Endothelial cell of umbilical vein (primary cell): ENCODE data around the gene ACP1. TPM values are rescaled to one million over a fixed set of nuclear protein-coding genes. Genes with fewer than 3 reads are reported as not detected.

ENCODE experiments used
- BruUV-seq: library from RNA; stranded (reverse); fragments of 400-500 nt; replicated peaks from 2 replicates; lab custom pipeline; 2021; lab: Mats Ljungman, UMichigan
- CTCF ChIA-PET: fragments of 300-600, 350-600 bp; sonication (Branson Sonifier 250); formaldehyde crosslinking; loops from one replicate; lab custom pipeline; 2021; ENCODE audit warnings: antibody characterized with exemption, inconsistent platforms; lab: Charles Lee
- POLR2A ChIA-PET: fragments of 300-600, 350-600 bp; sonication (Branson Sonifier 250); formaldehyde crosslinking; loops from one replicate; lab custom pipeline; 2021; ENCODE audit warnings: antibody characterized with exemption, inconsistent platforms; lab: Charles Lee
- DNase-seq: peaks from one replicate; pipeline ENCODE4 v3.0.0-alpha.2; 2011; ENCODE audit warnings: low read depth, low spot score
- FAIRE-seq: peaks from 2 replicates; lab custom pipeline; 2011; peaks lifted over from hg19 to GRCh38; lab: Jason Lieb, UNC
- H2AFZ ChIP-seq: 2 replicates; pipeline ENCODE4 v1.6.0; 2012; ENCODE audit warnings: low read depth, low read length, control low read depth, inconsistent platforms
- H3K27ac ChIP-seq: 2 replicates; pipeline ENCODE4 v1.5.1; 2011; ENCODE audit warnings: low read depth, mild to moderate bottlenecking, control low read depth, low read length, moderate library complexity; ENCODE audit not compliant: insufficient read depth
- H3K27me3 ChIP-seq, 2 experiments: 2 replicates each; pipeline versions ENCODE4 v1.6.0 to v1.6.1; 2011; ENCODE audit warnings: low read length in 2 of 2, mixed read lengths in 1 of 2; ENCODE audit not compliant: control insufficient read depth in 2 of 2, insufficient read depth in 2 of 2
- H3K36me3 ChIP-seq, 2 experiments: 2 replicates in 1 of 2; 3 replicates in 1 of 2; pipeline ENCODE4 v1.5.1; 2011; ENCODE audit warnings: low read length in 2 of 2, mild to moderate bottlenecking in 1 of 2, moderate library complexity in 1 of 2; ENCODE audit not compliant: control insufficient read depth in 2 of 2, insufficient read depth in 2 of 2; ENCODE audit errors: extremely low read depth in 1 of 2
- H3K4me1 ChIP-seq: 3 replicates; pipeline ENCODE4 v1.5.1; 2011; ENCODE audit warnings: mild to moderate bottlenecking, low read length; ENCODE audit not compliant: control insufficient read depth, insufficient read depth; ENCODE audit errors: extremely low read depth
- H3K4me2 ChIP-seq: 2 replicates; pipeline ENCODE4 v1.6.1; 2011; ENCODE audit warnings: low read length, control low read depth, mixed read lengths; ENCODE audit not compliant: insufficient read depth
- H3K4me3 ChIP-seq, 3 experiments: fragments of 200-600 bp in 1 of 3; sonication (generic), shearing (Covaris generic) in 1 of 3; replicated peaks in 1 of 3; 2 replicates each; pipeline ENCODE4 v1.5.1; 2011 to 2016; ENCODE audit warnings: control low read depth in 3 of 3, low read length in 3 of 3, mild to moderate bottlenecking in 2 of 3, inconsistent platforms in 1 of 3, low read depth in 1 of 3, moderate library complexity in 1 of 3; ENCODE audit not compliant: insufficient read depth in 1 of 3
- H3K79me2 ChIP-seq: 2 replicates; pipeline ENCODE4 v1.6.0; 2012; ENCODE audit warnings: low read length, inconsistent platforms; ENCODE audit not compliant: control insufficient read depth, insufficient read depth
- H3K9ac ChIP-seq: replicated peaks from 2 replicates; pipeline ENCODE3; 2011; ENCODE audit warnings: low read length, control low read depth; ENCODE audit not compliant: insufficient read depth; ENCODE audit errors: extremely low read depth
- H3K9me1 ChIP-seq: replicated peaks from 3 replicates; pipeline ENCODE4 v1.6.0; 2011; ENCODE audit warnings: mild to moderate bottlenecking, low read length; ENCODE audit not compliant: control insufficient read depth, insufficient read depth; ENCODE audit errors: extremely low read depth
- H3K9me3 ChIP-seq: replicated peaks from 2 replicates; pipeline ENCODE4 v1.5.1; 2012; ENCODE audit warnings: low read length, inconsistent platforms; ENCODE audit not compliant: control insufficient read depth, insufficient read depth
- H4K20me1 ChIP-seq: replicated peaks from 2 replicates; pipeline ENCODE3; 2011; ENCODE audit warnings: mild to moderate bottlenecking, low read length; ENCODE audit not compliant: control insufficient read depth, insufficient read depth; ENCODE audit errors: extremely low read depth
- CTCF ChIP-seq, 2 donors: IDR thresholded peaks; 1 replicate in 1 of 2; 2 replicates in 1 of 2; pipeline ENCODE4 v1.5.1; 2011; ENCODE audit warnings: low read length in 2 of 2, mild to moderate bottlenecking in 2 of 2, moderate library complexity in 2 of 2, control low read depth in 1 of 2, inconsistent platforms in 1 of 2, low read depth in 1 of 2; ENCODE audit not compliant: insufficient read depth in 1 of 2; ENCODE audit errors: extremely low read depth in 1 of 2
- EZH2 ChIP-seq: IDR thresholded peaks from 2 replicates; pipeline ENCODE4 v1.6.1; 2012; ENCODE audit warnings: borderline replicate concordance, low read depth, mild to moderate bottlenecking, moderate library complexity, low read length, inconsistent platforms; ENCODE audit not compliant: severe bottlenecking
- FOS ChIP-seq: IDR thresholded peaks from 2 replicates; pipeline ENCODE4 v1.6.1; 2011; ENCODE audit warnings: mild to moderate bottlenecking, low read length, moderate library complexity, borderline replicate concordance; ENCODE audit not compliant: insufficient read depth
- GATA2 ChIP-seq: IDR thresholded peaks from 2 replicates; pipeline ENCODE4 v1.7.0; 2011; ENCODE audit warnings: low read depth, mild to moderate bottlenecking, moderate library complexity, mixed read lengths, low read length; ENCODE audit not compliant: insufficient read length, insufficient read depth
- JUN ChIP-seq: IDR thresholded peaks from 2 replicates; pipeline ENCODE4 v1.6.1; 2011; ENCODE audit warnings: borderline replicate concordance, low read depth; ENCODE audit not compliant: insufficient read length, insufficient read depth
- MAX ChIP-seq: IDR thresholded peaks from 2 replicates; pipeline ENCODE4 v1.6.1; 2011; ENCODE audit not compliant: insufficient read depth, insufficient read length
- MYC ChIP-seq: IDR thresholded peaks from one replicate; pipeline ENCODE4 v1.6.1; 2011; ENCODE audit warnings: mild to moderate bottlenecking, low read depth, low read length
- POLR2A ChIP-seq: IDR thresholded peaks from 2 replicates; pipeline ENCODE4 v1.6.1; 2012; ENCODE audit warnings: low read depth, mild to moderate bottlenecking, control low read depth, low read length
- POLR2AphosphoS5 ChIP-seq: IDR thresholded peaks from 2 replicates; pipeline ENCODE4 v1.6.1; 2012; ENCODE audit warnings: low read depth, mild to moderate bottlenecking, control low read depth, low read length, moderate library complexity; ENCODE audit not compliant: insufficient read depth
- dilution Hi-C: fragments of 300-500 bp; cut with MboI; formaldehyde crosslinking; loops from one replicate; pipeline ENCODE4 v1.15.0; 2019; ENCODE audit warnings: low sequenced_read_pairs; ENCODE audit not compliant: extremely low pct_ligation_motif_present
- intact Hi-C: fragments of 100-400 bp; cut with micrococcal nuclease; formaldehyde crosslinking; loops from one replicate; pipeline ENCODE4 v1.10.0; 2022
- polyA plus RNA-seq, 4 experiments: library from polyadenylated mRNA; depleted of rRNA in 3 of 4; stranded (reverse) in 3 of 4; unstranded in 1 of 4; fragments of >200 nt; gene quantifications; 2 replicates each; pipeline versions ENCODE4 v1.2.1 to v1.2.3, GENCODE V29; 2011 to 2012; ENCODE audit warnings: missing spikeins in 1 of 4
- total RNA-seq: library from RNA; stranded (reverse); gene quantifications from 2 replicates; pipeline ENCODE4 v1.2.3, GENCODE V29; 2021

The ACP1 gene
- total and polyA plus RNA-seq, 2 donors (not counting 3 experiments of a cell fraction or from before 2014, with no cell fraction given), result 63.4 to 80.2 TPM

- TF ChIP-seq POLR2A (no peak), FOS (no peak), JUN (no peak), POLR2AphosphoS5 (no peak), MYC (no peak), EZH2 (no peak)
- no peaks in the 10 kb centered on the region for H3K27me3 ChIP-seq
- no peak overlapping the region for H3K4me2 ChIP-seq
- intact Hi-C loops (no loop called here), dilution Hi-C loops (no loop called here)
- POLR2A ChIA-PET, result no interaction called here
- no peaks in the 10 kb centered on the region for H4K20me1 ChIP-seq
- H3K9ac ChIP-seq, result no peak overlapping the region
- H3K4me3 ChIP-seq, result no peak overlapping the region
- no peak overlapping the region for H2AFZ ChIP-seq
- CTCF ChIA-PET, result no interaction called here
- no TSS peak for BruUV-seq
- H3K9me1 ChIP-seq, result no peaks in the 10 kb centered on the region
- DNase-seq (no peak), FAIRE-seq (peak; percentile 4)
- no peaks in the 10 kb centered on the region for H3K79me2 ChIP-seq
- H3K27ac ChIP-seq, result no peak overlapping the region
- H3K36me3 ChIP-seq, result no peaks in the 10 kb centered on the region
- H3K9me3 ChIP-seq, result no peaks in the 10 kb centered on the region
- H3K4me1 ChIP-seq, result no peaks in the 10 kb centered on the region
These were observed 31.7 kb upstream of the ACP1 start for GRCh38 chr2:233030-233429.

DNA sequence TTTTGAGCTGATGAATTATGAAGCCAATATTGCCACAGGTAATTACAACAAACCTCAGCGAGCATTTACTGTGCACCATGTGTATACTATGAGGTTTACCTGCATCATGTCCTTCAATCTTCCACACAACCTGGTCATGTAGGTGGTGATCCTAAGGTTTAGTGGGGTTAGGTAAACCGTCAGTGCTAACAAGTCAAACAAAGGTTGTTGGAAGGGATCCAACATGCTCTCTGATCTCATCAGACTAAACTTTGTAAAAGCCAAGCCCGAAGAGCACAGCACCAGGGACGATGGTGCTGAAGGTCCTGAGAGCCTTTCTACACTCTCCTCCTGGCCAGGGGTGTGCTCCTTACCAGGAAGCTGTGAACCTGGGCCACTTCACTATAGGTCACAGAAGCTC is 30.3 kb upstream of the ACP1 start:
- Histone ChIP-seq H2AFZ (no peak overlapping the region), H3K27ac (no peak overlapping the region), H3K79me2 (no peaks in the 10 kb centered on the region), H4K20me1 (no peaks in the 10 kb centered on the region), H3K4me2 (no peak overlapping the region), H3K27me3 (no peaks in the 10 kb centered on the region), H3K9me1 (no peaks in the 10 kb centered on the region), H3K9ac (no peak overlapping the region), H3K9me3 (no peaks in the 10 kb centered on the region), H3K4me3 (no peak overlapping the region), H3K4me1 (no peaks in the 10 kb centered on the region), H3K36me3 (no peaks in the 10 kb centered on the region)
- no peak for FAIRE-seq
- CTCF ChIA-PET, result interaction anchor here (1.4 kb wide), 1 partner anchor 12 kb away, joined by 9 read pairs; no protein-coding TSS in a partner anchor
- TF ChIP-seq FOS, result no peak
- TF ChIP-seq GATA2, result no peak
- no peak for TF ChIP-seq POLR2AphosphoS5
- TF ChIP-seq CTCF (IDR thresholded peaks at IDR 0.05; ENCODE audit: extremely low read depth in 1 of 2, insufficient read depth in 1 of 2, low read depth in 1 of 2, low read length in 2 of 2), result no peak
- no peak for TF ChIP-seq POLR2A
- TF ChIP-seq JUN, result no peak
- TF ChIP-seq EZH2, result no peak
- no peak for TF ChIP-seq MAX
- TF ChIP-seq MYC, result no peak
- intact Hi-C loops (no loop called here), dilution Hi-C loops (no loop called here)
- no peak for DNase-seq
- BruUV-seq, result no TSS peak
- POLR2A ChIA-PET, result no interaction called here
